Muscle of leg (tissue), 11 donors: ENCODE data around the gene QPCTL. TPM values are rescaled to one million over a fixed set of nuclear protein-coding genes. Genes with fewer than 3 reads are reported as not detected.

Experiments
- DNase-seq: peaks from one replicate; pipeline ENCODE4 v3.0.0; 2013
- H3K27ac ChIP-seq: one replicate; pipeline ENCODE4 v1.5.1; 2013; ENCODE audit warnings: mild to moderate bottlenecking, low read length, control low read depth
- H3K27me3 ChIP-seq: one replicate; pipeline ENCODE4 v1.6.1; 2013; ENCODE audit warnings: low read length; ENCODE audit not compliant: control insufficient read depth, insufficient read depth
- H3K36me3 ChIP-seq: one replicate; pipeline ENCODE4 v1.6.1; 2013; ENCODE audit warnings: low read length; ENCODE audit not compliant: control insufficient read depth, insufficient read depth
- H3K4me1 ChIP-seq: one replicate; pipeline ENCODE4 v1.6.1; 2013; ENCODE audit warnings: low read length; ENCODE audit not compliant: control insufficient read depth, insufficient read depth
- H3K4me3 ChIP-seq: one replicate; pipeline ENCODE4 v1.5.1; 2013; ENCODE audit warnings: low read length, control low read depth
- H3K9me3 ChIP-seq: replicated peaks from 2 replicates; pipeline ENCODE4 v1.6.1; 2013; ENCODE audit warnings: low read depth, low read length; ENCODE audit not compliant: control insufficient read depth
- WGBS: methylation state at CpG from one replicate; pipeline ENCODE4 v1.1.5; 2013; ENCODE audit warnings: missing lambda C conversion rate; ENCODE audit not compliant: insufficient coverage; 5-methylcytosine and 5-hydroxymethylcytosine counted together
- polyA plus RNA-seq, 8 donors: library from polyadenylated mRNA; unstranded; fragments of 120-200 nt; gene quantifications; one replicate each; pipeline versions ENCODE4 v1.2.1 to v1.2.3, GENCODE V29; 2013; ENCODE audit warnings: inconsistent platforms in 1 of 8, low replicate concordance in 1 of 8; ENCODE audit not compliant: insufficient read length in 8 of 8, insufficient read depth in 1 of 8
- total RNA-seq: library from RNA; stranded (reverse); fragments of 120-200 nt; gene quantifications from one replicate; pipeline ENCODE4 v1.2.4, GENCODE V29; 2013

The QPCTL gene
- total and polyA plus RNA-seq, 9 donors, result 2.2 to 6.8 (median 3.8) TPM

DNA sequence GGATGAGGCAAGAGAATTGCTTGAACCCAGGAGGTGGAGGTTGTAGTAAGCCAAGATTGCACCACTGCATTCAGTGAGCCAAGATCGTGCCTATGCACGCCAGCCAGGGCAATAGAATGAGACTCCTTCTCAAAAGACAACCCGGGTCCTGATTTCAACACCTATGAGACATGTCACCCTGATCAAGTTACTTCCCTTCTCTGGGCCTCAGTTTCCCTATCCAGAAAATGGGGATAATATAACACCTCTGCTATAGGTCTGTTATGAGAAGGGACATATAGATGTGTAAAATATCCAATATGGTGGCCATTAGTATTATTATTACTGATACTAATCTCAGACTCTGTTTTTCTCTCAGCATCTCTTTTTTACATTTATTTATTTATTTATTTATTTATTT is 37.4 kb upstream of the QPCTL start:
- 40% methylated on average over 1 of the region's 3 CpGs for WGBS
- Histone ChIP-seq H3K36me3 (no peaks in the 10 kb centered on the region), H3K27me3 (peaks cover 8% of the 10 kb centered on the region), H3K27ac (no peak overlapping the region), H3K9me3 (no peaks in the 10 kb centered on the region), H3K4me3 (no peak overlapping the region), H3K4me1 (no peaks in the 10 kb centered on the region)
- no peak for DNase-seq

DNA sequence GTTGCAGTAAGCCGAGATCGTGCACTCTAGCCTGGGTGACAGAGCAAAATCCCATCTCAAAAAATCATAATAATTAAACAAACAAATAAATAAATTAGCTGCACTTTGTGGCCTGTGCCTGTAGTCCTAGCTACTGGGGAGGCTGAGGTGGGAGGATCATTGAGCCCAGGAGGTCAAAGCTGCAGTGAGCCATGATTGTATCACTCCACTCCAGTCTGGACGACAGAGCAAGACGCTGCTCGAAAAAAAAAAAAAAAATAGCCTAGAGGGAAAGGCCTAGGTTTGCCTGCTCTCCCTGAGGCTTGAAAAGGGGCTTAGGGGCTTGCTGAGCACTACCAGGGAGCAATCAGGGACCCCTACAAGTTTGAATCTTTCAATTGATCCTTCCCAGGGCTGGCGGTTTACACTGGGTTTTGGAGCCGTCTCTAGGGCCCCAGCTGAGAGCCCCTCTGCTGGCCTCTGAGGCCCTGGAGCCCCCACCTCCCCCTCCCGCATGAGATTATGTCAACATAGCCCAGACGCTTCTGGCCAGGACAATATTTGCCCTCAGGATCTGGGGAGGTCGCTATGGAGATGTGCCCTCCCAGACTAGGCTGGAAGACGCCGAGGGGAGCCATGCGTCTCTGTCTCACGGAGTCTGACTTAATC is 34.8 kb upstream of the QPCTL start:
- Histone ChIP-seq H3K4me3 (no peak overlapping the region), H3K27me3 (peaks cover 13% of the 10 kb centered on the region), H3K9me3 (no peaks in the 10 kb centered on the region), H3K36me3 (no peaks in the 10 kb centered on the region), H3K4me1 (no peaks in the 10 kb centered on the region), H3K27ac (no peak overlapping the region)
- WGBS, result 7% methylated on average over 6 of the region's 14 CpGs
- no peak for DNase-seq

DNA sequence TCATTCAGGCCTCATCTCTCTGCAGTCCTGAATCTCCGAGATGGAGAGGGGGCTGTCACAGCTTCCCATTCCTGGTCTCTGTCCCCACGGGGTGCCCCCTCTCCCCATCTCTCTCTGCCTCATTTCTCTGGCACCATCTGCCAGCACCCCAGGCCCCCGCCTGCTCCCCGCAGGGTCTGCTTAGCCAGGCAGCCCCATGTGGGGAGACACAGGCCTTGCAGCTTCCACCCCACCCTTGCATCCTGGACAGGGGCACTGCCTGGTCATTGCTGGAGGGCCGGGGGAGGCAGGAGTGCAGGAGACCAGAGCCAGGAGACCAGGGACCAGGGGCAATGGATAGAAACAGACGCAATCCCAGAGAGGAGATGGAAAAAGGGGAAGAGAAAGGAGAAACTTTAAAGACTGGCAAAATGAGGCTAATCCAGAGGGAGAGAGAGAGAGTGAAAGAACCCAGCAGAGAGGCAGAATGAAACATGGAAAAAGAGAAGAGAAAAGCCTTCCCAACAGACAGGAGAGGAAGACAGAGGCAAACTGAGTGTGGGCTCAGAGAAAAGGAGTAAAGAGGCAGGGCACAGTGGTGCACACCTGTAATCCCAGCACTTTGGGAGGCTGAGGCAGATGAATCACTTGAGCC is 33.3 kb upstream of the QPCTL start:
- Histone ChIP-seq H3K36me3 (no peaks in the 10 kb centered on the region), H3K27ac (no peak overlapping the region), H3K4me1 (no peaks in the 10 kb centered on the region), H3K4me3 (no peak overlapping the region), H3K27me3 (peaks cover 13% of the 10 kb centered on the region), H3K9me3 (no peaks in the 10 kb centered on the region)
- 41% methylated on average over 4 of the region's 6 CpGs for WGBS
- DNase-seq, result no peak

DNA sequence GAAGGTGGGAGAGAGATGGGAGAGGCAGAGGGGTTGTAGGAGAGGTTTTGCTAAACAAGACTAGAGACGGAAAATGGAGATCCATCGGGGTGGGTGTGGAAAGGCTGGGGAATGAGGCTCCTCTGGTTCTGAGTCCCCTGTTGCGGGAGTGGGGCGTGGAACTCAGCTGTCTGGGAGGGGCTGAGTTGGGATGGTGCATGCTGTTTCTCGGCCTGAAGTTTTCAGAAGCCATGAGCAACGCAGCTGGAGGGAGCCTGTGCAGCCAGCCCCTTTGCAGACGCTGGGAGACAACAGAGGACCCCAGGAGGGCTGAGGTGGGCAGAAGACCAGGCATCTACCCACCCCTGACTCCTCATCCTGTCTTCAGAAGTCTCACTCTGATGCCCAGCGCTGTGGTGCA is 31.8 kb upstream of the QPCTL start:
- WGBS, result 23% methylated on average over 8 of the region's 8 CpGs
- H3K4me1 ChIP-seq, result no peaks in the 10 kb centered on the region
- peaks cover 18% of the 10 kb centered on the region for H3K27me3 ChIP-seq
- H3K27ac ChIP-seq, result no peak overlapping the region
- no peak overlapping the region for H3K4me3 ChIP-seq
- no peaks in the 10 kb centered on the region for H3K9me3 ChIP-seq
- H3K36me3 ChIP-seq, result no peaks in the 10 kb centered on the region
- no peak for DNase-seq

DNA sequence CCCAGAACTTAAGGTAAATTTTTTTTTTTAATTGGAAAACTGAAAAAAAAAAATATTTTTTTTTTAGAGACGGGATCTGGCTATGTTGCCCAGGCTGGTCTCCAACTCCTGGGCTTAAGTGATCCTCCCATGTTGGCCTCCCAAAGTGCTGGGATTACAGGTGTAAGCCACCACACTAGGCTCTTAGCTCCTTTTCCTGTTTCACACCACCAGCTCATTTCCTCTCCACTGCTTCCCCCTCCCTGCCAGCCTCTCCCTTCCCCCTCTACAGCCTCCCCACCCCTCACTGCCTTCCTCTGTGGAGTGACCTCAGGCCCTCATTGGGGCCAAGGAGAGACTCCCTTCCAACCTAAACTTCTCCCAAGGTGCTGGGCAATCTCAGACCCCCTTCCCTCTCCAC is 28.7 kb upstream of the QPCTL start:
- H3K4me3 ChIP-seq, result no peak overlapping the region
- no peak for DNase-seq
- no CpG with 5 or more reads among the region's 1 CpG for WGBS
- H3K4me1 ChIP-seq, result peaks cover 7% of the 10 kb centered on the region
- no peaks in the 10 kb centered on the region for H3K36me3 ChIP-seq
- H3K27ac ChIP-seq, result no peak overlapping the region
- H3K27me3 ChIP-seq, result peaks cover 43% of the 10 kb centered on the region
- no peaks in the 10 kb centered on the region for H3K9me3 ChIP-seq

DNA sequence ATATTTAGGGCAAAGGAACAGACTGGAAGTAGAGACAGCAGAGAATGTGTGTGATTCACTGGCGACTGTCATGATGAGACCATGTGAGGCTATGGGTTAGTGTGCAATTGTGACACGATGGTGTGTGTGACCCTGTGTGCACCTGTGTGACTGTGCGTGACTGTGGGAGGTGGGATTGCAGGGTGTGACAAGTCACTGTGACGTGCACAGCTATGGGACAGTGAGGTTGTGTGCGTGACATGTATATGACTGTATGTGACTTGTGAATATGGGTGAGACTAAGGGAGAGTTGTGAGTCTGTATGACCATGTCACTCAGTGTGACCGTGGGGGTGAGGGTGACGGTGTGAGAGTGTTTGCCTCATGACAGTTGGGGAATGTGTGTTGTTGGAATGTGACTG is 27.9 kb upstream of the QPCTL start:
- Histone ChIP-seq H3K36me3 (no peaks in the 10 kb centered on the region), H3K27ac (no peak overlapping the region), H3K9me3 (no peaks in the 10 kb centered on the region), H3K4me1 (peaks cover 13% of the 10 kb centered on the region), H3K4me3 (no peak overlapping the region), H3K27me3 (peaks cover 47% of the 10 kb centered on the region)
- WGBS, result 71% methylated on average over 7 of the region's 7 CpGs
- DNase-seq, result no peak

DNA sequence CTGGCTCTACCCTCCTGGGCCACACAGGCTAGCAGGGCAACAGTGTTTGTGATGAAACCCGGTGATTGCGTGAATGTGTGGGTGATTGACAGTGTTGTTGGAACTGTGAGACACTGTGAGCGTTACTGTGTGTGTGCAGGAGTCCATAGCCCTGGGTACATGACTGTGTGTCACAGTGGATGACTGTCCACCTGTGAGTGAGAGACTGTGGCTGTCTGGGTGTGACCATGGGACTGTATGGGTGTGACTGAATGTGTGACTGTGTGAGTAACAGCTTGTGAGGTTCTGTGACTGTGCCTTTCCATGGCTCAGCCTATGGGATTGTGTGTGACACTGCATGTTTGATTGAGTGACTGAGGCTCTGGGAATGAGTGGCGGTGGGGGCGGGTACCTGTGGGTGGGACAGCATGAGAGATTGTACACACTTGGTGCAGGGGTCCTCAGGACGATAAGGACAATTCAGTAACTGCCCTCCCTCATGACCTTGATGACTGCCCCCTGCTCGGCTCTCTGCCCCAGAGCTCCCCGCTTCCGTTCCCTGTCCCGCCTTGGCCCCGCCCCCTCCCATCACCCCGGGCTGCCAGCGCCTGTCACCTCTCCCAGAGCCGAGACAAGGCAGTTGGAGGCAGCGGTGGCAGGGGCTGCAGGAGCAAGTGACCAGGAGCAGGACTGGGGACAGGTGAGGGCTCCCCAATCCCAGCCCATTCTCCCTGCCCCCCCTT is 24.7 kb upstream of the QPCTL start, which contains the start of gene GIPR:
TSS of gene GIPR (plus strand) at position 602 of the 722 bp plus-strand sequence. CDS start 1,300 bp downstream, outside the sequence.
- WGBS, result 13% methylated on average over 12 of the region's 15 CpGs
- no peak within 1 kb of the TSS for H3K4me3 ChIP-seq
- no peaks in the 10 kb centered on the region for H3K9me3 ChIP-seq
- no peak for DNase-seq
- H3K4me1 ChIP-seq, result peaks cover 13% of the 10 kb centered on the region
- H3K27me3 ChIP-seq, result peaks cover 68% of the 10 kb centered on the region
- no peaks in the 10 kb centered on the region for H3K36me3 ChIP-seq
- no peak within 1 kb of the TSS for H3K27ac ChIP-seq

DNA sequence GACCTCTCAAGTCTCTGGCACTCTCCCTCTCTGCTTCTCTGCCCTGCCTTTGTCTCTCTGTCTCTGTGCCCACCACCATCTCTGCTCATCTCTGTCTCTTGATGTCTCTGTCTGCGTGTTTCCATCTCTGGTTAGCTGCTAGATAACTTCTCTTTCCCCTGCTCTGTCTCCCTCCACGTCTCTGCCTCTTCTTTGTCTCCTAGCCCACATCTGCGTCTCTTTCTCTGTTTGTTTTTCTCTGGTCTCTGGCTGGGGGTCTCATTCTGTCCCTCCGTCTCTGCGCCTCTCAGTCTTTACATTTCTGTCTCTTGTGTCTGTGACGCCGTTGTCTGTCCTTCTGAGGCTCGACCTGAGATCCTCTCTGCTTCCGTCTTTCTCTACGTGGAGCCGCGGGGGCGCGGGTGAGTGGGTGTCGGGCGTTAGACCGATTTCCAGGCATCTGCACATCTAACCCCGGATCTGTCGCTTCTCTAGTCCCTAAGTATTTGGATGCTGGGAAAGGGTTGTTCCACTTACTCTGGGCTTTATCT is 24.1 kb upstream of the QPCTL start:
- H3K9me3 ChIP-seq, result no peaks in the 10 kb centered on the region
- H3K4me1 ChIP-seq, result peaks cover 13% of the 10 kb centered on the region
- no peak overlapping the region for H3K4me3 ChIP-seq
- no peak for DNase-seq
- WGBS, result under 1% methylated on average over 12 of the region's 19 CpGs
- H3K27me3 ChIP-seq, result peaks cover 68% of the 10 kb centered on the region
- H3K27ac ChIP-seq, result no peak overlapping the region
- H3K36me3 ChIP-seq, result no peaks in the 10 kb centered on the region

DNA sequence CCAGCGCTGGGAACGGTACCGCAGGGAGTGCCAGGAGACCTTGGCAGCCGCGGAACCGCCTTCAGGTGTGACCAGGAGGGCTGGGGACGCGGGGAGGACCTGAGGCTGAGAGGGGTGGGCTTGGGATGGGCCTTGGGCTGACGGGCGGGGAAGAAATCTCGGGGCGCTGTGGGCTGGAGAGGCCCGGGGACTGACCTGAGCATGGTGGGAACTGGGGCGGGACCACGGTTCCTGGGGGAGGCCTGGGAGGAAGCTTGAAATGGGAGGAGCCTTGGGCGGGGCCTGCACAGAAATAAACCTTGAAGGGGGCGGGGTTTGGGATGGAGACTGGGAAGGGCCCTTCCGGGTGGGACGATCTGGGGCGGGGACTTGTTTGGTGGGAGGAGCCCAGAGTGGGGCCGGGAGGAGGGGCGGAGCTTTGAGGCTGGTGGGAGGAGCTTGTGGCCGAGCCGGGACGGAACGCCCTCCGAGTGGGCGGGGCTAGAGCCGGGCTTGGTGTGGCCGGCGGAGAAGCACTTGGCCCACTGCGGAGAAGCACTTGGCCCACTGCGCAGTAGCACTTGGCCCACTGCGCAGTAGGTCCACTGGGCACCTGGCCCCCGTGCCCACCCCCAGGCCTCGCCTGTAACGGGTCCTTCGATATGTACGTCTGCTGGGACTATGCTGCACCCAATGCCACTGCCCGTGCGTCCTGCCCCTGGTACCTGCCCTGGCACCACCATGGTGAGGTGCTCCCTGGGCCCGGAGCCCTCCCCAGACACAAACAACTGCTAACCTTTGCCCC is 21.6 kb upstream of the QPCTL start:
- H3K9me3 ChIP-seq, result no peaks in the 10 kb centered on the region
- H3K27ac ChIP-seq, result no peak overlapping the region
- peaks cover 79% of the 10 kb centered on the region for H3K27me3 ChIP-seq
- no peak overlapping the region for H3K4me3 ChIP-seq
- H3K36me3 ChIP-seq, result no peaks in the 10 kb centered on the region
- 9% methylated on average over 42 of the region's 42 CpGs for WGBS
- DNase-seq, result no peak
- peaks cover 13% of the 10 kb centered on the region for H3K4me1 ChIP-seq
